ENCODE data around the gene PSTPIP1. TPM values are rescaled to one million over a fixed set of nuclear protein-coding genes. Genes with fewer than 3 reads are reported as not detected.

Gene PSTPIP1
- total and polyA plus RNA-seq, 2 of the 4 experiments (the other 2 are of a cell fraction) = 0.36 to 1.1 TPM

DNA sequence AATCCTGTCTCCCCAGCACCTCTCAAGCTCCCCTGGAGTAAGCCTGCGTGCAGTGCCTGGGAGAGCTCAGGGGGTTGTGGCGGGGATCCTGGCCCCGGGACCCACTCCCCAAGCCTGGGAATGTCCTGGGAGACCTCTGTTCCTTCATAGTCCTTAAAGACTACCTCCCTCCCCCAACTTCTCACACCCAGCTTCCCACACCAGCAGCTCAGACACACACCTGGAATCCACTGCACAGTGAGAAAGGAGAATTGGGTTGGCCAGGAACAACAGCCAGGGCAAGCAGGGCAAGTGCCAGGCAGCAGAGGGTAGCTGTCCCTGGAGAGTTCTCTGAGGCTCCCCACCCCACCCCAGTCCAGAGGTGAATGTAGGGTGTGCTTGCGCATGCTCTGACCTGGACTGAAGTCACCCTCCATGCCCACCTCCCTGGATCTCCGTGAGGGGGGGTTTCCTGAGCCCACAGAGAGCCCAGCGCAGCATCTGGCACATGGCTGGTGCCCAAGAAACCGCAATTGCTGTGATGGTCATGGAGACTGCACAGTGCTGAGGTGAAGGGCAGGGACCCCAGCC lies 22.2 kb downstream of the PSTPIP1 start:
- H2AK9ac ChIP-seq (replicated peaks; ENCODE audit: low read depth, low read length, poor library complexity) = no peak overlapping the region
- H3K9me1 ChIP-seq (ENCODE audit: insufficient read depth, low read length) = peaks cover 10% of the 10 kb centered on the region
- H4K8ac ChIP-seq (ENCODE audit: low read depth in 2 of 2, low read length in 2 of 2) = no peak overlapping the region
- H3K36me3 ChIP-seq (ENCODE audit: control insufficient read depth, insufficient read depth, low read length) = no peaks in the 10 kb centered on the region
- no peak overlapping the region for H3K27ac ChIP-seq (ENCODE audit: insufficient read depth, low read length)
- no peak overlapping the region for H3K14ac ChIP-seq (replicated peaks; ENCODE audit: low read depth, low read length)
- no TSS peak for BruUV-seq (replicated peaks)
- H3K9ac ChIP-seq (ENCODE audit: low read depth, low read length) = no peak overlapping the region
- no peak overlapping the region for H2BK5ac ChIP-seq (ENCODE audit: low read depth, low read length, poor library complexity, severe bottlenecking)
- H3K9me3 ChIP-seq (ENCODE audit: control insufficient read depth, insufficient read depth, low read length) = no peaks in the 10 kb centered on the region
- no peak overlapping the region for H3K4ac ChIP-seq (ENCODE audit: low read depth, low read length)
- peaks cover 15% of the 10 kb centered on the region for H3K27me3 ChIP-seq (ENCODE audit: control insufficient read depth, insufficient read depth, low read length)
- ChIA-PET CTCF (interaction anchor here (0.5 kb wide), 1 partner anchor 392 kb away, joined by 3 read pairs; no protein-coding TSS in a partner anchor), POLR2A (ENCODE audit: unreplicated experiment) (no interaction called here)
- no peak overlapping the region for H2BK120ac ChIP-seq (ENCODE audit: low read depth, low read length)
- dilution Hi-C loops (cut with HindIII; ENCODE audit: low sequenced_read_pairs, unreplicated experiment) (no loop called here), intact Hi-C loops (cut with micrococcal nuclease) (no loop called here), in situ Hi-C loops (cut with MboI; ENCODE audit: low sequenced_read_pairs) (no loop called here)
- no peak overlapping the region for H3K23ac ChIP-seq (ENCODE audit: low read depth, low read length)
- H3K4me3 ChIP-seq (ENCODE audit: insufficient read depth, low read depth, low read length) = no peak overlapping the region
- no CpG with 5 or more reads among the region's 7 CpGs for WGBS, 2 experiments (ENCODE audit: extremely low coverage in 2 of 2, insufficient read length in 1 of 2)
- H2AFZ ChIP-seq (replicated peaks; ENCODE audit: low read length, poor library complexity) = no peak overlapping the region
- no peak for TF ChIP-seq RAD21 (IDR thresholded peaks at IDR 0.05; ENCODE audit: low read length)
- TF ChIP-seq, protein P1, sequence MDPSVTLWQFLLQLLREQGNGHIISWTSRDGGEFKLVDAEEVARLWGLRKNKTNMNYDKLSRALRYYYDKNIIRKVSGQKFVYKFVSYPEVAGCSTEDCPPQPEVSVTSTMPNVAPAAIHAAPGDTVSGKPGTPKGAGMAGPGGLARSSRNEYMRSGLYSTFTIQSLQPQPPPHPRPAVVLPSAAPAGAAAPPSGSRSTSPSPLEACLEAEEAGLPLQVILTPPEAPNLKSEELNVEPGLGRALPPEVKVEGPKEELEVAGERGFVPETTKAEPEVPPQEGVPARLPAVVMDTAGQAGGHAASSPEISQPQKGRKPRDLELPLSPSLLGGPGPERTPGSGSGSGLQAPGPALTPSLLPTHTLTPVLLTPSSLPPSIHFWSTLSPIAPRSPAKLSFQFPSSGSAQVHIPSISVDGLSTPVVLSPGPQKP (IDR thresholded peaks at IDR 0.05; ENCODE audit: borderline replicate concordance, low read depth, low read length) = no peak
- TF ChIP-seq RCOR1 (IDR thresholded peaks at IDR 0.05; ENCODE audit: insufficient replicate concordance, low read length) = no peak
- no peak for TF ChIP-seq CHD1 (IDR thresholded peaks at IDR 0.05; ENCODE audit: low read depth, low read length)
- TF ChIP-seq, protein P2, sequence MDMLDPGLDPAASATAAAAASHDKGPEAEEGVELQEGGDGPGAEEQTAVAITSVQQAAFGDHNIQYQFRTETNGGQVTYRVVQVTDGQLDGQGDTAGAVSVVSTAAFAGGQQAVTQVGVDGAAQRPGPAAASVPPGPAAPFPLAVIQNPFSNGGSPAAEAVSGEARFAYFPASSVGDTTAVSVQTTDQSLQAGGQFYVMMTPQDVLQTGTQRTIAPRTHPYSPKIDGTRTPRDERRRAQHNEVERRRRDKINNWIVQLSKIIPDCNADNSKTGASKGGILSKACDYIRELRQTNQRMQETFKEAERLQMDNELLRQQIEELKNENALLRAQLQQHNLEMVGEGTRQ (IDR thresholded peaks at IDR 0.05; ENCODE audit: low read depth, low read length) = no peak
- TF ChIP-seq POLR2A (IDR thresholded peaks at IDR 0.05; ENCODE audit: low read depth, low read length) = no peak
- no peak for TF ChIP-seq CEBPB (IDR thresholded peaks at IDR 0.05; ENCODE audit: low read depth, low read length)
- TF ChIP-seq, protein P3, sequence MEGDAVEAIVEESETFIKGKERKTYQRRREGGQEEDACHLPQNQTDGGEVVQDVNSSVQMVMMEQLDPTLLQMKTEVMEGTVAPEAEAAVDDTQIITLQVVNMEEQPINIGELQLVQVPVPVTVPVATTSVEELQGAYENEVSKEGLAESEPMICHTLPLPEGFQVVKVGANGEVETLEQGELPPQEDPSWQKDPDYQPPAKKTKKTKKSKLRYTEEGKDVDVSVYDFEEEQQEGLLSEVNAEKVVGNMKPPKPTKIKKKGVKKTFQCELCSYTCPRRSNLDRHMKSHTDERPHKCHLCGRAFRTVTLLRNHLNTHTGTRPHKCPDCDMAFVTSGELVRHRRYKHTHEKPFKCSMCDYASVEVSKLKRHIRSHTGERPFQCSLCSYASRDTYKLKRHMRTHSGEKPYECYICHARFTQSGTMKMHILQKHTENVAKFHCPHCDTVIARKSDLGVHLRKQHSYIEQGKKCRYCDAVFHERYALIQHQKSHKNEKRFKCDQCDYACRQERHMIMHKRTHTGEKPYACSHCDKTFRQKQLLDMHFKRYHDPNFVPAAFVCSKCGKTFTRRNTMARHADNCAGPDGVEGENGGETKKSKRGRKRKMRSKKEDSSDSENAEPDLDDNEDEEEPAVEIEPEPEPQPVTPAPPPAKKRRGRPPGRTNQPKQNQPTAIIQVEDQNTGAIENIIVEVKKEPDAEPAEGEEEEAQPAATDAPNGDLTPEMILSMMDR (conservative IDR thresholded peaks at IDR 0.05; ENCODE audit: low read depth, low read length) = no peak
- TF ChIP-seq BHLHE40 (IDR thresholded peaks at IDR 0.05; ENCODE audit: low read depth, low read length) = no peak
- TF ChIP-seq NFE2L2 (IDR thresholded peaks at IDR 0.05; ENCODE audit: low read depth, low read length) = no peak
- TF ChIP-seq MAZ (IDR thresholded peaks at IDR 0.05; ENCODE audit: borderline replicate concordance, low read depth, low read length) = no peak
- H3K18ac ChIP-seq (ENCODE audit: low read depth, low read length) = no peak overlapping the region
- no peak overlapping the region for H3K56ac ChIP-seq (ENCODE audit: extremely low read depth, insufficient read depth, low read length)
- H2BK20ac ChIP-seq (ENCODE audit: low read depth, low read length) = no peak overlapping the region
- no peak overlapping the region for H3K4me2 ChIP-seq (ENCODE audit: low read depth, low read length)
- peaks cover 9% of the 10 kb centered on the region for H3K4me1 ChIP-seq (ENCODE audit: control insufficient read depth, insufficient read depth, low read length)
- DNase-seq (no peak), ATAC-seq (ENCODE audit: low read depth) (no peak)
- no peak overlapping the region for H4K91ac ChIP-seq (ENCODE audit: insufficient read depth, low read depth, low read length)
- H4K20me1 ChIP-seq (ENCODE audit: insufficient read depth, low read length) = no peaks in the 10 kb centered on the region
- H3K79me1 ChIP-seq (ENCODE audit: low read depth in 1 of 2, low read length in 2 of 2) = no peaks in the 10 kb centered on the region
- H2AK5ac ChIP-seq (ENCODE audit: low read depth, low read length) = no peak overlapping the region
- H2BK15ac ChIP-seq (ENCODE audit: low read depth, low read length) = no peak overlapping the region
- H4K5ac ChIP-seq (ENCODE audit: low read depth, low read length) = no peak overlapping the region
